Activated CD4-positive, alpha-beta T cell treated with anti-CD3 and anti-CD28 coated beads, Interleukin-2, amount 50 U/mL, for 48 hours (primary cell): ENCODE results near the gene SBF2.
A peak's percentile ranks its signal among the peaks of the same experiment; 100 is the strongest.

ENCODE experiments used
- DNase-seq, 2 experiments: peaks; one replicate each; pipeline ENCODE4 v3.0.0-alpha.2; 2020

Gene SBF2

GRCh38 chr11:10317151-10317755 lies 23.2 kb upstream of the SBF2 start:
- no peak for DNase-seq

- no peak for DNase-seq
Measured at GRCh38 chr11:10315083-10315482, 21.1 kb upstream of the SBF2 start.

- DNase-seq = no peak
Measured at GRCh38 chr11:10314199-10315072, 20.4 kb upstream of the SBF2 start.

GRCh38 chr11:10311802-10312201 lies 17.8 kb upstream of the SBF2 start:
- DNase-seq = no peak

- DNase-seq = no peak
Measured at GRCh38 chr11:10310301-10310841, 16.4 kb upstream of the SBF2 start.

- DNase-seq = no peak
Measured at GRCh38 chr11:10309163-10310093, 15.4 kb upstream of the SBF2 start.

- DNase-seq = no peak
Measured at GRCh38 chr11:10308201-10308954, 14.4 kb upstream of the SBF2 start.

- DNase-seq = peak; percentile 84 to 88
Measured at GRCh38 chr11:10307400-10308200, 13.6 kb upstream of the SBF2 start.

- DNase-seq = no peak
Measured at GRCh38 chr11:10307022-10307399, 13.0 kb upstream of the SBF2 start.

GRCh38 chr11:10305964-10306918 lies 12.2 kb upstream of the SBF2 start:
- DNase-seq = peak in 1 of 2 experiments; percentile 42

GRCh38 chr11:10305262-10305963 lies 11.4 kb upstream of the SBF2 start:
- peak; percentile 33 to 37 for DNase-seq

GRCh38 chr11:10304495-10305261 lies 10.7 kb upstream of the SBF2 start, which contains the start of gene ADM:
Gene ADM (plus strand): TSS chr11:10305073. CDS start chr11:10305701, 628 bp downstream.
- peak; percentile 59 to 63 for DNase-seq

- peak in 1 of 2 experiments; percentile 37 for DNase-seq
Measured at GRCh38 chr11:10303558-10304363, 9.7 kb upstream of the SBF2 start.

GRCh38 chr11:10302744-10303557 lies 8.9 kb upstream of the SBF2 start:
- DNase-seq = peak; percentile 65 to 73

GRCh38 chr11:10302359-10302743 lies 8.3 kb upstream of the SBF2 start:
- DNase-seq = no peak

GRCh38 chr11:10301656-10302358 lies 7.8 kb upstream of the SBF2 start:
- DNase-seq = no peak
